Adrenal gland (tissue), 12 donors: ENCODE measurements around the gene CNTN4. TPM values are rescaled to one million over a fixed set of nuclear protein-coding genes. Genes with fewer than 3 reads are reported as not detected.

ENCODE experiments used
- DNase-seq, 7 donors: peaks; one replicate each; pipeline ENCODE4 v3.0.0-alpha.2; 2019 to 2020
- H3K27ac ChIP-seq, 5 donors: fragments of 200-600 bp; sonication (generic) in 4 of 5; 1 replicate in 3 of 5; 2 replicates in 2 of 5; pipeline versions ENCODE4 v1.5.1 to v1.8.0; 2016 to 2020; ENCODE audit warnings: mild to moderate bottlenecking in 1 of 5
- H3K27me3 ChIP-seq: fragments of 200-600 bp; 2 replicates; pipeline ENCODE4 v1.8.0; 2021
- H3K36me3 ChIP-seq, 2 donors: fragments of 200-600 bp; replicated peaks in 1 of 2; 1 replicate in 1 of 2; 2 replicates in 1 of 2; pipeline versions ENCODE4 v1.5.1 to v1.8.0; 2018 to 2022
- H3K4me1 ChIP-seq, 2 donors: fragments of 200-600 bp; replicated peaks in 1 of 2; 1 replicate in 1 of 2; 2 replicates in 1 of 2; pipeline versions ENCODE4 v1.5.1 to v1.8.0; 2018 to 2021
- H3K4me3 ChIP-seq, 4 donors: fragments of 200-600 bp; sonication (generic) in 3 of 4; one replicate each; pipeline ENCODE4 v1.5.1; 2016 to 2018
- H3K9me3 ChIP-seq, 3 donors: fragments of 200-600 bp; sonication (generic) in 1 of 3; replicated peaks in 1 of 3; 1 replicate in 2 of 3; 2 replicates in 1 of 3; pipeline versions ENCODE4 v1.5.1 to v1.8.0; 2016 to 2021
- POLR2A ChIP-seq, 2 donors: fragments of 450-650 bp; IDR thresholded peaks; one replicate each; pipeline ENCODE4 v1.6.1; 2017; ENCODE audit warnings: antibody characterized with exemption in 2 of 2, mild to moderate bottlenecking in 2 of 2, moderate library complexity in 1 of 2
- WGBS, 4 donors: extraction: QIAGEN DNeasy Blood & Tissue Kit in 2 of 4; methylation state at CpG; one replicate each; pipeline versions ENCODE4 v1.1.5 to v1.1.7; 2013 to 2017; 5-methylcytosine and 5-hydroxymethylcytosine counted together
- intact Hi-C, 2 donors: fragments of 100-400 bp; cut with DNase I; formaldehyde crosslinking; loops; one replicate each; pipeline versions ENCODE4 v1.14.1 to v1.15.0; 2022 to 2023
- polyA plus RNA-seq, 3 donors: library from polyadenylated mRNA; stranded (reverse); fragments of 200-250 nt in 2 of 3; fragments of 350-450 nt in 1 of 3; fragmentation: Illumina TruSeq in 1 of 3; extraction: RNeasy Lipid Tissue Mini Kit (QIAGEN cat#74804) in 1 of 3; gene quantifications; one replicate each; pipeline ENCODE4 v1.2.3, GENCODE V29; 2013 to 2014
- total RNA-seq, 9 donors: library from RNA; depleted of rRNA in 4 of 9; stranded (reverse); fragments of >200 nt in 4 of 9; fragments of 120-200 nt in 1 of 9; fragmentation: NEBNext Ultra II Directional in 1 of 9; extraction: Animal tissue kit (Norgen Biotek cat#: 25700) in 1 of 9; gene quantifications; one replicate each; pipeline versions ENCODE4 v1.1.0 to v1.2.4, GENCODE V29; 2013 to 2023
- TF ChIP-seq, protein P1 (sequence below), 6 experiments: fragments of 450-650 bp in 4 of 6; fragments of 200-600 bp in 2 of 6; sonication (generic) in 1 of 6; IDR thresholded peaks; 1 replicate in 5 of 6; 2 replicates in 1 of 6; pipeline versions ENCODE4 v1.5.1 to v1.8.0; 2016 to 2021; ENCODE audit warnings: antibody characterized with exemption in 6 of 6, mild to moderate bottlenecking in 2 of 6, moderate library complexity in 1 of 6
- donor health status: healthy with polysubstance abuse.
- donor health status: Bipolar disorder and iron deficiency.
- donor health status: DM: yes; HTN: yes; CAD: no.
- donor health status: DM: no; HTN: no; CAD: no.
- donor health status: DM: no; HTN: no; CAD: no.
- donor health status: DM: yes; HTN: yes; CAD: no.

The CNTN4 gene
- total and polyA plus RNA-seq, 12 donors = 0.17 to 9.2 (median 1.6) TPM

DNA sequence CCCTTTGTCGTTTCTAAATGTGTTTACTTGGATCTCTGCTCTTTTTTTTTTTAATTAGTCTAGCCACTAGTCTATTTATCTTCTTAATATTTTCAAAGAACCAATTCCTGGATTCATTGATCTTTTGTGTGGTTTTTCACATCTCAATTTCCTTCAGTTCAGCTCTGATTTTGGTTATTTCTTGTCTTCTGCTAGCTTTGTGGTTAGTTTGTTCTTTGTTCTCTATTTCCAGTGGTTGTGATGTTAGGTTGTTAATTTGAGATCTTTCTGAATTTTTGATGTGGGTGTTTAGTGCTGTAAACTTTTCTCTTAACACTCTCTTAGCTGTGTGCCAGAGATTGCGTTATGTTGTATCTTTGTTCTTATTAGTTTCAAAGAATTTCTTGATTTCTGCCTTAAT, 446.1 kb downstream of the CNTN4 start:
- 67 to 77% (median 75%) methylated on average over 2 of the region's 2 CpGs for WGBS, 4 donors
- no peaks in the 10 kb centered on the region for H3K36me3 ChIP-seq
- intact Hi-C loops = no loop called here
- DNase-seq = no peak
- TF ChIP-seq POLR2A (IDR thresholded peaks at IDR 0.05) = no peak
- TF ChIP-seq, protein P1, sequence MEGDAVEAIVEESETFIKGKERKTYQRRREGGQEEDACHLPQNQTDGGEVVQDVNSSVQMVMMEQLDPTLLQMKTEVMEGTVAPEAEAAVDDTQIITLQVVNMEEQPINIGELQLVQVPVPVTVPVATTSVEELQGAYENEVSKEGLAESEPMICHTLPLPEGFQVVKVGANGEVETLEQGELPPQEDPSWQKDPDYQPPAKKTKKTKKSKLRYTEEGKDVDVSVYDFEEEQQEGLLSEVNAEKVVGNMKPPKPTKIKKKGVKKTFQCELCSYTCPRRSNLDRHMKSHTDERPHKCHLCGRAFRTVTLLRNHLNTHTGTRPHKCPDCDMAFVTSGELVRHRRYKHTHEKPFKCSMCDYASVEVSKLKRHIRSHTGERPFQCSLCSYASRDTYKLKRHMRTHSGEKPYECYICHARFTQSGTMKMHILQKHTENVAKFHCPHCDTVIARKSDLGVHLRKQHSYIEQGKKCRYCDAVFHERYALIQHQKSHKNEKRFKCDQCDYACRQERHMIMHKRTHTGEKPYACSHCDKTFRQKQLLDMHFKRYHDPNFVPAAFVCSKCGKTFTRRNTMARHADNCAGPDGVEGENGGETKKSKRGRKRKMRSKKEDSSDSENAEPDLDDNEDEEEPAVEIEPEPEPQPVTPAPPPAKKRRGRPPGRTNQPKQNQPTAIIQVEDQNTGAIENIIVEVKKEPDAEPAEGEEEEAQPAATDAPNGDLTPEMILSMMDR (IDR thresholded peaks at IDR 0.05) = no peak
- H3K4me1 ChIP-seq = no peaks in the 10 kb centered on the region
- no peaks in the 10 kb centered on the region for H3K27me3 ChIP-seq
- no peak overlapping the region for H3K4me3 ChIP-seq
- no peaks in the 10 kb centered on the region for H3K9me3 ChIP-seq
- no peak overlapping the region for H3K27ac ChIP-seq

DNA sequence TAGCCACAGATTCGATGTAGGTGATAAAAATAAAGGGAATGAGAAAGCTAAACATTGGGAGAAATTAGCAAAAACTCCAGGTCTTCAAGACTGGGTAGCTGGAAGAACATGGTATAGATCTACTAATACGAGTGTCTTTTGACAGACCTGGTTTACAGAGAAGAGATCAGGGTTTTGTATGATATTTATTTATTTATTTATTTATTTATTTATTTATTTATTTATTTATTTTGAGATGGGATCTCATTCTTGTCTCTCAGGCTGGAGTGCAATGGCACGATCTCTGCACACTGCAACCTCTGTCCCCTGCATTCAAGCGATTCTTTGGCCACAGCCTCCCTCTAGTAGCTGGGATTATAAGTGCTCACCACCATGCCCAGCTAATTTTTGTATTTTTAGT, 448.4 kb downstream of the CNTN4 start:
- no peaks in the 10 kb centered on the region for H3K4me1 ChIP-seq
- WGBS, 4 donors = 80 to 90% (median 84%) methylated on average over 4 of the region's 4 CpGs

DNA sequence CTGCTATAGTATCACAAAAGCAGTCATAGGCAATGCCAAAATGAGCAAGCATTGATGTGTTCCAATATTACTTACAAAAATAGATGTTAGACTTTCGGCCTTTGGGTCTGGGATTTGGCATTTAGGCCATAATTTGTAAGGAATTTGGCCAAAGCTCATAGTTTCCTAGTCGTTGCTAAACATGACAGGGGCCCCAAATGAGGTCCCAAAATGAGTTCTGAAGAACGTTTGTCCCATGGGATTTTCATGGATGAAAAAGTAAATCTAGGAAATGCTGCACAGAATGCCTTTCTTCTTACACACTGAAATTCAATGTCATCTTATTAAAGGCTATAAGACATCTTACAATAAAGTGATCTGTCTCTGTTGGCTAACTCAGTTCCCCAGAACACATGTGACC, 456.0 kb downstream of the CNTN4 start:
- 33 to 46% (median 38%) methylated on average over 3 of the region's 3 CpGs for WGBS, 4 donors
- intact Hi-C loops = no loop called here

More for the DNA sequence above, 448.4 kb downstream of the CNTN4 start:
- DNase-seq = no peak
- Histone ChIP-seq H3K27ac (no peak overlapping the region), H3K4me3 (no peak overlapping the region), H3K9me3 (no peaks in the 10 kb centered on the region), H3K27me3 (no peaks in the 10 kb centered on the region), H3K36me3 (no peaks in the 10 kb centered on the region)
- no peak for TF ChIP-seq POLR2A (IDR thresholded peaks at IDR 0.05)
- TF ChIP-seq, protein P1 (IDR thresholded peaks at IDR 0.05) = no peak
- intact Hi-C loops = no loop called here

DNA sequence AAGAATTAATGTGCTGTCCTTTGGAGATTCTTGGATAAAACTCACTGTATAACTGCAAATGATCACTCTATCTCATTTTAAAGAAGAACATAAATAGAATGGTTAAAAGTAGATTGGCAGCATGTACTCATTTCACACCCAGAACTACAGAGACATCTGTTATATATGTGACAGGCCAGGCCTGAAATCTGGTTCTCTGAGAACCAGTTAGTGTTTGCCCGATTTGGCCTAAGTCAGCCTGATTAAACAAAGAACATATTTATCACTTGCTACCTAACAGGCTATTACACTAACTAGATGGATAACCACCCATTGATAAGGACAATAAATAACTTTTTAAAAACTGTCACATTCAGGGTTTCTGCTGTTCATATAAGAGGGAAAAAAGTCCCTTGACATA, 460.1 kb downstream of the CNTN4 start:
- Histone ChIP-seq H3K36me3 (no peaks in the 10 kb centered on the region), H3K9me3 (no peaks in the 10 kb centered on the region), H3K4me1 (no peaks in the 10 kb centered on the region), H3K27me3 (peaks cover 7% of the 10 kb centered on the region), H3K4me3 (no peak overlapping the region), H3K27ac (no peak overlapping the region)
- no peak for DNase-seq
- 38 to 44% (median 44%) methylated on average over 1 of the region's 1 CpG for WGBS, 4 donors
- intact Hi-C loops = no loop called here
- no peak for TF ChIP-seq POLR2A (IDR thresholded peaks at IDR 0.05)
- TF ChIP-seq, protein P1 (IDR thresholded peaks at IDR 0.05) = no peak

More for the DNA sequence above, 456.0 kb downstream of the CNTN4 start:
- H3K27me3 ChIP-seq = no peaks in the 10 kb centered on the region
- H3K36me3 ChIP-seq = no peaks in the 10 kb centered on the region
- TF ChIP-seq, protein P1 (IDR thresholded peaks at IDR 0.05) = no peak
- TF ChIP-seq POLR2A (IDR thresholded peaks at IDR 0.05) = no peak
- DNase-seq = no peak
- H3K9me3 ChIP-seq = no peaks in the 10 kb centered on the region
- H3K4me3 ChIP-seq = no peak overlapping the region
- H3K4me1 ChIP-seq = no peaks in the 10 kb centered on the region
- H3K27ac ChIP-seq = no peak overlapping the region
